GM18517 (cell line): Measurements from ENCODE around the gene BORCS6.
A peak's percentile ranks its signal among the peaks of the same experiment; 100 is the strongest.

Source experiments
- ATAC-seq: cut with Tn5 transposase; IDR thresholded peaks from one replicate; pipeline ENCODE4 v1.9.1; 2021; ENCODE audit warnings: mild to moderate bottlenecking, moderate library complexity; ENCODE audit not compliant: unreplicated experiment

Gene BORCS6

DNA sequence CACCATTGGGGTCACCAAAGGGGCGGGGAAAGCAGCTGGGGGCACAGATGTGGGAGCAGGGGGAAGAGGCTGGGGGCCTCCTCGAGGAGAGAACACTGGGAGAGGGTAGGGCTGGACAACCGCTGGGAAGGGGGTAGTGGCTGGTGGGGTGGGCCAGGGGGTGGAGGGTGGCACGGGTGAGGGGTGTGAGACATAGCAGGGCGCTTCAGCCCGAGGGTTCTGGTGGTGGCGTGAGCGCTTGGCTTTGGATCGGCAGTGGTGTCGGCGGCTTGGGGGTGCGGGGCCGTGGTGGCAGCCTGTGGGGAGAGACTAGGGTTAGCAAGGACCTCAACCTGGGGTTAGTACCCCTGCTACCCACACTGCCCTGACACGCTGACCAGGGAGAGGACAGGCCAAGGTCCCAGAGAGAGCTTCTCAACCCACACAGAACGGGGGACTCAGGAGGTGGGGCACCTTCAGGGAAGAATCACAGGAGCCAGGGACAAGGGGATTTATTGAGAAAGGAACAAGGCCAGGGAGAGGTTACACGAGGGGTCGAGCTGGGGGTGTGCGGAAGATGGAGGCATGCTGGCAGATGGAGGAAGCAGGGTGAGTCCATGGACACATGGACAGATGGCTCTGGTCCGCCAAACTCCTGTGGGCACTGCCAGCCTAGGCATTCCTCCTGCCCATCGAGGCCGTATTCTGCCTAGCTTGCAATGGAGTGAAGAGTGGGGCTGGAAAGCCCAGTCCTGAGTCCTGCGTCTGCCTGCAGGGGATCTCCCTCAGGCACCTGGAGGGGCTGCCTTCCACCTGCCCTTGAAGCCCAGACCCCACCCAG lies 46.2 kb downstream of the BORCS6 start:
- ATAC-seq = no peak

DNA sequence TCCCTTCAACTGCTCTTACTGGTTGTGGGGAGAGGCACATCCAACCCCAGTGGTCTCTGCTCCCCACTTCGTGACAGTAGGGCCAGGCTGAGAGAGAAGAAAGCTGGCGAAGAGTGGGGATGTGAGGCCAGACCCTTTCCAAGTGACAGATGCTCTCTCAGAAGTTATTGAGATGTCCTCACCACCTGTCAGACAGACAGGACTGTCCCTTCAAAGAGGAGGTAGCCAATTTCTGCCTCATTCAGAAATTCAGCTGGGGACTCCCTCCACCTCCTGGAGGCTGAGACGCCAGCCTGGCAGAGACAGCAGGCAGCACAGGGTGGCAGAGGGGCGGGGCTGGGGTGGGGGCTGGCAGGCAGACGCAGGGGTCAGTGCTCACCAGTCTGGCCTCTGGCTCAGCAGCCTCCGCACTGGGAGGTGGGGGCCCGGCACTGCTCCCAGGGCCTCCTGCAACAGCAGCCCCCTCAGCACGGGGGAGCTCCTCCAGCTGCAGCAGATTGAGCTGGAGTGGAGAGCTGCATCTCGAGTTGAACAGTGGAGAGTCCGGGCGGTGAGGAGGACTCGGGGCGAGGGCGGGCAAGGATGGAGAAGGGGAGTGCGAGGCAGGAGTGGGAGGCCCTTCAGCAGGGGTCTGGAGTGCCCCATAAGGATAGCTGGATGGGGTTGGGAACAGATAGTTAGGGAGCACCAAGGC lies 46.9 kb downstream of the BORCS6 start:
- no peak for ATAC-seq

DNA sequence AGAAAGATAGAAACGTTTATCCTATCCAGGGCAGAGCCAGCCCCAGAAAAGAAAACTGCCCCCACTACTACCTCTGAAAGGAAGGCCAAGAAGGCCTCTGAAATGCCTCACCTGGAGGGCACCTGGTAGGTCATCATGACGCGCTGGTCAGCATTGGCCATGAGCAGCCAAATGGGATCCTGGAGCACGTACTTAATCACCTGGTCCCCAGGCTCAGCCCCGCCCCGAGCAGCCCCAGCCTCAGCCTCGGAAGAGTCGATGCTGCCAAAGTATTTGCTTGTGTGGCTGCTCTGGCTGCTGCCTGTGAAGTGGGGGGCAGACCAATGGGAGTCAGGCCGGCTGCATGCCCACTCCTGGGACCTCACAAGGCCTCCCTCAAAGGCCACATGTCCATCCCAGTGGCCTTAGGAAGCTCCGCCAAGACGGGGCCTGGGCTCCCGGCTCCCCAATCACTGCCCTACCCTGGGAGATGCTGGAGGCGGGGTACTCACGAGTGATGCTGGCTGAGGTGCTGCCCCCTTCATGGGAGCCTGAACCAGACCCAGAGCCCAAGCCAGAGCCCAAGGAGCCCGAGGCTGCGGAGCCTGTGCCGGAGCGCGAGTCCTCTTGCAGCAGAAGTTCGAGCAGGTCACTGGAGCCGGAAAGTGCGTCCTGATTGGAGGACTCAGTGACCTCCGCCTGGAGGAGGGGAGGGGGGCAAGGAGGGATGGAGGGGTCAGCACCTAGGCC lies 47.7 kb downstream of the BORCS6 start:
- ATAC-seq = no peak

DNA sequence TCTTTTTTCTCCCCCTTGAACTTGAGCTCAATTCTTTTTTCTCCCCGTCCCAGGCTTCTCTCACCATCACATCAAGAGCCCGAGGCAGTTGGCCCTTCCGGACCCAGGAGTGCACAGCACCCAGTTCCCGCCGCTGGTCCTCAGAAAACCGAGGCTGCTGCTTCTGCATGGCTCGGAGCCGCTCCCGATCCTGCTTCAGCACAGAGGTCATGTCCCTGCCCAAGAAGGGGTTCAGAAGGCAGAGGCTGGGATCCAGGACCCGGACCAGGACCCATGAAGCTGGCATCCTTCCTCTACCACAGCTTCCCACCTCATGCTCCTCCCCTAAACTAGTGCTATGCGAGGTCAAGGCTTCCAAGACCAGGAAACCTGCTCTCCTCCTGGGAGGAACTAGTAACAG lies 48.2 kb downstream of the BORCS6 start:
- ATAC-seq = no peak

DNA sequence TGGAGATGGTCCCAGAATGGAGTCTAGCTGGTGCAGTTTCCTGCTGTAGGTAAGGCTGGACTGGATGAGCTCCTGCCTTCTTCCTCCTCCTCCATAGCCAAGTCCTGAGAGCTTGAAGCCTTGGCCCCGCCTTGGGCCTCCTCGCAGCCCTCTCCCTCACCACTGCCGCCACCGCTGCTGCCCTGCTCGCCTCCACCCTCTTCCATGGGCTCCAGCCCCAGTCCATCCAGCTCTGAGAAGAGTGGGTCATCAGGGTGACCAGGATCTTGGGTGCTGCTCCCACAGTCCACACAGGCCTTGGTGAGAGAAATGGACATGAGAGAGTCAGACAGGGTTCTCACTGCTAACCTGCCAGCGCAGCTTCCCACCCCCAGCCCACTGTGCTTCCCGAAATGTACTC lies 48.9 kb downstream of the BORCS6 start:
- no peak for ATAC-seq

DNA sequence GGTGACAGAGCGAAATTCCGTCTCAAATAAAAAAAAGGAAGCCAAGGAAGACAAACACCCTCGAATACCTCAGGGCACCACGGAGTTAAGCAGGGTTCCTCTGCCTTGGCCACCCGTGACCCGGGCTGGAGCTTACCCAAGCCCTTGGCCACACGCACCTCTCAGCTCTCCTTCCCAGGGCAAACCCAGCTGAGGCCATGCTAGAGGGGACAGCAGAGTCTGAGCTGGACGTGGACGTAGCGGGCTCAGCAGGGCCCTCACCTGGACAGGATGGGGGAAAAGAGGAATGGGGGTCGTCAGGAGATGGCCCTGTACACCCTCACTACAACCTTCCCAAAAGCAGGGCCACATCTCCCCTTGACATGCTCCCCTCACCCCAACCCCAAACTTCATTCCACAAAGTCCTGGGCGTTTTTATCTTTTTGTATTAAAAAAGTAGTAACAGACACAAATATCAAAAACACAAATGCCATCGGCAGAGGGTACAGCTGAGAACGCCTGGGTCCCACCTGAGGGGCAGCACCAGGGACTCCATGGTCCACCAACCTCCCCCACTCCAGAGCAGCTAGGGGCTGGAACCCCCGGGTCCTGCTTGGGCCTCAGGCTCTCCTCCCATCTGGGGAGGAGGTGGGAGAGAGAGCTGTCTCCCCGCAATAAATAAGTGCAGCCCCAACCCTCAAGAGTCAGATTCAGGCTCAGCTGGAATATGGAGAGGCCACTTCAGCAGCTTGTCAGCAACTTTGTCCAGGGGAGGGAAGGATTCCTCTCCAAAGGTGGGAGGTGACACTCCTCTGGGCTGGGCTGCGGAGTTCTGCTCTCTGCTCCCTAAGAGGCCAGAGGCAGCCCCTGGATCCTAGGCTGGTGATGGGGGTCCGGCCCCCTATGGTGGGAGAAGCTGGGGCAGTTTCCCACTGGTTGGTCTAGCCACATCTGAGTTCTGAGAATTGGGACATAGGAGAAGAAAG lies 49.6 kb downstream of the BORCS6 start:
- ATAC-seq = no peak

DNA sequence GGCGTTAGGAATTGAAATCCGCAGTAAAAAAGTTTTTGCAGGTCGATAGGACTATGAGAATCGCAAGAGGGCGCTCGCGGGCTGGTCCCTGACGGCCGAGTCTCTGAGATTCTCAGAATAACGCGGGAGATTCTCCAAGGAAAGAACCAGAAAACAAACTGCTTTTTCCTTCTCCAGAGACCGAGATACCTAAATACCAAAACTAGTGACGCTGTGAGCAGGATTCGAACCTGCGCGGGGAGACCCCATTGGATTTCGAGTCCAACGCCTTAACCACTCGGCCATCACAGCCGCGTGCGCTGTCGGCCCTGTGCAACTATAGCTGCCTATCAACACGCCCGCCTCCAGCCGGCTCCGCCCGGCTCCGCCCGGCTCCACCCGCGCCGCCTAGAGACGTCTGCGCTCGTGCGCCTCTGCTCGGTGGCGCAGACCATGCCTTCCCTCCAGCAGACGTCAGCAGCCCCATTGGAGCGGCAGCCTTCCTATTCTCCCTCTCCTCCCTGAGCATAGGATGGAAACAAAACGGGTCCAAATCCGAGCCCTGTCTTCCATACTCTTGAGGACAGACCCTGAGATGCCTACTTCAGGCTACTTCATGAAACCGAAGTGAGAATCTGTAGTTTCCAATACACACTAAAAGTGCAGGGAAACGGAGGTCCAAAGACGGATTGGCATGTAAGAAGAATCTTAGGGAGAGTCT lies 51.2 kb downstream of the BORCS6 start:
- ATAC-seq = peak; percentile 66

DNA sequence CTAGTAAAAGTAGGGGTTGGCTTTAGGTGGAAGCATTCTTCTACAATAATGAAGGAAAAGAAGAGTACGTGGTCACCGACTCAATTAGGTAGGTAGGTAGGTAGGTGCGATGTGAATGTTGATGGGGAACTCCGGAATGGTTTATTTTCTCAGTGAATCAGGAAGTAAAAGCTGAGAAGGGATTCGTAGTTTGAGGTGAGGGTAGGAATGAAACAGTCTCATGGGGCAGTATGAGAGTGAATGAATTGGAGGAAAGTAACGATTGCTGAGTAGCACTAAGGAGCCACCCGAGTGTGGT lies 51.7 kb downstream of the BORCS6 start:
- no peak for ATAC-seq
